Measurements from ENCODE around the gene SCYGR1.

SCYGR1 gene

GRCh38 chr2:227340106-227340505 is 47.6 kb downstream of the SCYGR1 start:
- Histone ChIP-seq H3K4me3 (ENCODE audit: low read depth, low read length) (no peak overlapping the region), H3K4me1 (no peaks in the 10 kb centered on the region), H3K36me3 (peaks cover 29% of the 10 kb centered on the region), H3K9me3 (no peaks in the 10 kb centered on the region), H3K27me3 (no peaks in the 10 kb centered on the region)
- no peak for DNase-seq
- no peak for TF ChIP-seq CTCF (IDR thresholded peaks at IDR 0.05; ENCODE audit: low read depth, low read length)

DNA sequence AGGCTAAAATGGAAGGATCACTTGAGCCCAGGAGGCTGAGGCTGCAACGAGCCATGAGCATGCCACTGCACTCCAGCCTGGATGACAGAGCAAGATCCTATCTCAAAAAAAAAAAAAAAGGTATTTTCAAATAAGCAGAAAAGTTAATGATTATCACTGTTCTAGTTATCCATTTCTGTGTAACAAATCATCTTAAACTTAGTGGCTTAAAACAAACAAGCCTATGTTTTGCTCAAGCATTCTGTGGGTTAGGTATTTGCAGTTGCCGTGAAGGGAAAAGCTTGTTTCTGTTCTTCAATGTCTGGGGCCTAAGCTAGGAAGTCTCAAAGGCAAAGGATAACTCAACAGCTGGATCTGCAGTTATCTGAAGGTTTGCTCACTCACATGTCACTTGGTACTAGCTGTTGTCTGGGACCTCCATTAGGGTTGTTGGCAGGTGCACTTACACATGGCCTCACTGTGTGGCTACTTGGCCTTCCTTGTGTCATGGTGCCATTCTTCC is 48.6 kb downstream of the SCYGR1 start:
- Histone ChIP-seq H3K4me1 (no peaks in the 10 kb centered on the region), H3K9me3 (no peaks in the 10 kb centered on the region), H3K4me3 (ENCODE audit: low read depth, low read length) (no peak overlapping the region), H3K36me3 (peaks cover 35% of the 10 kb centered on the region), H3K27me3 (no peaks in the 10 kb centered on the region)
- no peak for TF ChIP-seq CTCF (IDR thresholded peaks at IDR 0.05; ENCODE audit: low read depth, low read length)
- DNase-seq, result no peak
